Pancreas (tissue), 10 donors: ENCODE measurements around the gene SIT1. TPM values are rescaled to one million over a fixed set of nuclear protein-coding genes. Genes with fewer than 3 reads are reported as not detected.

Experiments used
- ATAC-seq, 4 donors: fragments of 200-7000 bp; cut with Tn5 transposase; one replicate each; pipeline versions ENCODE4 v1.8.0 to v1.9.1; 2020; ENCODE audit warnings: mild to moderate bottlenecking in 4 of 4, moderate library complexity in 4 of 4
- DNase-seq, 6 donors: peaks; one replicate each; pipeline ENCODE4 v3.0.0-alpha.2; 2020
- FAIRE-seq: peaks from 2 replicates; lab custom pipeline; 2012; peaks lifted over from hg19 to GRCh38; lab: Jason Lieb, UNC
- H3K27ac ChIP-seq, 4 donors: fragments of 200-600 bp; sonication (generic); 1 replicate in 3 of 4; 2 replicates in 1 of 4; pipeline versions ENCODE4 v1.5.0 to v1.8.0; 2020
- H3K27me3 ChIP-seq, 4 donors: fragments of 200-600 bp; one replicate each; pipeline ENCODE4 v1.8.0; 2021
- H3K36me3 ChIP-seq, 3 donors: fragments of 200-600 bp; sonication (generic) in 1 of 3; one replicate each; pipeline versions ENCODE4 v1.5.0 to v1.8.0; 2020 to 2021
- H3K4me1 ChIP-seq, 3 donors: fragments of 200-600 bp; one replicate each; pipeline ENCODE4 v1.8.0; 2021
- H3K4me3 ChIP-seq, 4 donors: fragments of 200-600 bp; sonication (generic) in 2 of 4; one replicate each; pipeline versions ENCODE4 v1.5.0 to v1.8.0; 2020 to 2021
- H3K9me3 ChIP-seq, 4 donors: fragments of 200-600 bp; one replicate each; pipeline ENCODE4 v1.8.0; 2021
- CTCF ChIP-seq, 4 donors: fragments of 200-600 bp; sonication (generic) in 3 of 4; IDR thresholded peaks; one replicate each; pipeline versions ENCODE4 v1.5.0 to v1.8.0; 2021; ENCODE audit warnings: antibody characterized with exemption in 4 of 4
- WGBS, 2 donors: extraction: QIAGEN DNeasy Blood & Tissue Kit; methylation state at CpG; one replicate each; pipeline ENCODE4 v1.1.7; 2013; 5-methylcytosine and 5-hydroxymethylcytosine counted together
- intact Hi-C, 3 donors: fragments of 100-400 bp; cut with DNase I; formaldehyde crosslinking; loops; one replicate each; pipeline versions ENCODE4 v1.11.1 to v1.14.2; 2022
- microRNA-seq, 2 donors: library from miRNA; unstranded; fragments of <30 nt; microRNA quantifications; one replicate each; pipeline versions ENCODE4 to v1.1.0, GENCODE V29; 2019 to 2020
- polyA plus RNA-seq, 2 donors: library from polyadenylated mRNA; stranded (reverse); fragments of 200-250 nt; gene quantifications; one replicate each; pipeline ENCODE4 v1.2.3, GENCODE V29; 2013
- total RNA-seq, 6 donors: library from RNA; stranded (reverse); fragmentation: NEBNext Ultra II Directional in 4 of 6; extraction: Animal tissue kit (Norgen Biotek cat#: 25700) in 4 of 6; gene quantifications; one replicate each; pipeline versions ENCODE4 v1.2.1 to v1.2.4, GENCODE V29; 2021 to 2023
- donor health status: healthy with polysubstance abuse.
- donor health status: DM: no; HTN: no; CAD: no; lungs with moderate emphysema.
- donor health status: DM: no; HTN: no; CAD: no.
- donor health status: control.
- donor health status: control.
- donor health status: Bipolar disorder and iron deficiency.
- donor health status: DM: yes; HTN: yes; CAD: no.
- donor health status: DM: no; HTN: no; CAD: no.
- donor health status: DM: no; HTN: no; CAD: no.
- donor health status: DM: yes; HTN: yes; CAD: no.

The SIT1 gene
- total and polyA plus RNA-seq, 8 donors, result 0.25 to 0.59 (median 0.43) TPM; not detected in 2

DNA sequence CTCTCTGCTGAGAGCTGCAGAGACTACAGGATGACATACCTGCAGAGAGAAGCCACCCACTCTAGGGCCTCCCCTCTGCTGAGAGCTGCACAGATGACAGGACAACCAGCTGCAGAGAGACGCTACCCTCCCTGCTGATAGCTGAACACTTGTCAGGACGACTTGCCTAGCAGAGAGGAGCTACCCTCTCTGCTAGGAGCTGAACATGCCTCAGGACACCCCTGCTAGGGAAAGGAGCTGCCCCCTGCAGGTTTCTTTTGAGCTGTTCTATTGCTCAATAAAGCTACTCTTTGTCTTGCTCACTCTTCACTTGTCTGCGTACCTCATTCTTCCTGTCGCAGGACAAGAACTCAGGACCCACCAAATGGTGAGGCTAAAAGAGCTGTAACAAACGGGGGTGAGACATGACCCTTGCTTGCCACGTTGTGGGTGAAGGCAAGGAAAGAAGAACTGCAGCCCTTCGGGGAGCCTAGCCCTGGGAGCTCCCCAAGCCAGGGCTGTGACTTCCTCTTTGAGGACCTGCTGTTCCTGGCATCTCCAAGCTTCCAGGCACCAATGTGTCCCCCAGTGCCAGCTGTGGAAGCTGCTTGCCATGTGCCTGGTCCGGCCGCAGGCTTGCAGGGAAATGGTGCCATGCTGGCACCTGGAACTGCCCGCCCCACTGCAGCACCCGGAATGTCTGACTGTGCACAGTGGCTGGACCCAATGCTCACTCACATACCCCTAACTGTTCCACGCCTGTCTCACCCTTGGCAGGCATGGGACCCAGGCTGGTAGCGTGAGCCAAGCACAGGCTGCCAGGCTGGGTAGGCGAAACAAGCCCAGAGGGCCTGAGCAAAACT lies 50.7 kb downstream of the SIT1 start:
- FAIRE-seq, result no peak
- no peaks in the 10 kb centered on the region for H3K36me3 ChIP-seq
- ATAC-seq, result no peak
- WGBS, 2 donors, result 86 to 90% methylated on average over 14 of the region's 14 CpGs
- no peak overlapping the region for H3K27ac ChIP-seq
- TF ChIP-seq CTCF (IDR thresholded peaks at IDR 0.05), result no peak
- intact Hi-C loops, result no loop called here
- no peaks in the 10 kb centered on the region for H3K9me3 ChIP-seq
- DNase-seq, result no peak
- H3K4me3 ChIP-seq, result no peak overlapping the region
- peaks cover 0 to 7% (median 0%) of the 10 kb centered on the region in 3 donors for H3K4me1 ChIP-seq
- H3K27me3 ChIP-seq, result no peaks in the 10 kb centered on the region

Small RNA genes within 50 kb of the gene (microRNA-seq; reads per million reads assigned to microRNA genes)
- gene MIR4667, result 0.29 to 1.2 reads per million in 2 donors

Other genes starting within 250 kb of the SIT1 start
- gene RUSC2, start 160.8 kb downstream of the SIT1 start, total RNA-seq, result 10 to 100 TPM in 4 of 6 donors, 1 to 10 TPM in 2; 9.0 to 22.1 (median 12.6) TPM
- 10 to 100 TPM; 24.0 to 27.1 TPM for gene RUSC2, start 160.8 kb downstream of the SIT1 start, polyA plus RNA-seq
- gene TESK1, start 45.7 kb downstream of the SIT1 start, total RNA-seq, result 10 to 100 TPM; 12.1 to 23.0 (median 14.2) TPM
- gene TESK1, start 45.7 kb downstream of the SIT1 start, polyA plus RNA-seq, result 10 to 100 TPM; 38.7 to 56.6 TPM
- 1 to 10 TPM in 5 of 6 donors, under 1 TPM in 1; 0.88 to 3.4 (median 2.9) TPM for gene CD72, start 32.5 kb downstream of the SIT1 start, total RNA-seq
- 1 to 10 TPM; 3.5 to 7.7 TPM for gene CD72, start 32.5 kb downstream of the SIT1 start, polyA plus RNA-seq
- over 10,000 TPM in 4 of 6 donors, 1,000 to 10,000 TPM in 2; 3,151 to 15,171 (median 11,469) TPM for gene RMRP, start 7.1 kb upstream of the SIT1 start, total RNA-seq
- 100 to 1,000 TPM in 1 of 2 donors, 10 to 100 TPM in 1; 80.5 to 300 TPM for gene RMRP, start 7.1 kb upstream of the SIT1 start, polyA plus RNA-seq
- gene CCDC107, start 7.4 kb upstream of the SIT1 start, total RNA-seq, result 10 to 100 TPM; 13.8 to 32.6 (median 19.0) TPM
- 10 to 100 TPM; 55.4 to 84.7 TPM for gene CCDC107, start 7.4 kb upstream of the SIT1 start, polyA plus RNA-seq
- 1 to 10 TPM in 3 of 6 donors, under 1 TPM in 3; 0.20 to 1.2 (median 0.98) TPM for gene ARHGEF39, start 14.3 kb upstream of the SIT1 start, total RNA-seq
- 1 to 10 TPM; 1.4 to 2.0 TPM for gene ARHGEF39, start 14.3 kb upstream of the SIT1 start, polyA plus RNA-seq
- 10 to 100 TPM in 2 of 6 donors, 1 to 10 TPM in 4; 1.2 to 75.6 (median 5.7) TPM for gene CA9, start 23.0 kb upstream of the SIT1 start, total RNA-seq
- gene CA9, start 23.0 kb upstream of the SIT1 start, polyA plus RNA-seq, result 10 to 100 TPM in 1 of 2 donors, 1 to 10 TPM in 1; 9.2 to 17.9 TPM
- gene TPM2, start 39.0 kb upstream of the SIT1 start, total RNA-seq, result 10 to 100 TPM; 11.3 to 52.8 (median 22.6) TPM
- gene TPM2, start 39.0 kb upstream of the SIT1 start, polyA plus RNA-seq, result 100 to 1,000 TPM; 204 to 227 TPM
- 100 to 1,000 TPM in 2 of 6 donors, 10 to 100 TPM in 4; 72.0 to 141 (median 86.6) TPM for gene TLN1, start 81.3 kb upstream of the SIT1 start, total RNA-seq
- gene TLN1, start 81.3 kb upstream of the SIT1 start, polyA plus RNA-seq, result 10 to 100 TPM; 64.5 to 72.7 TPM
- 10 to 100 TPM; 15.7 to 24.3 (median 18.8) TPM for gene CREB3, start 81.7 kb upstream of the SIT1 start, total RNA-seq
- gene CREB3, start 81.7 kb upstream of the SIT1 start, polyA plus RNA-seq, result 10 to 100 TPM; 23.9 to 29.6 TPM
- 10 to 100 TPM; 22.0 to 40.6 (median 32.2) TPM for gene GBA2, start 98.3 kb upstream of the SIT1 start, total RNA-seq
- gene GBA2, start 98.3 kb upstream of the SIT1 start, polyA plus RNA-seq, result 10 to 100 TPM; 69.5 to 91.3 TPM
- 10 to 100 TPM; 12.7 to 18.3 (median 15.0) TPM for gene RGP1, start 98.4 kb upstream of the SIT1 start, total RNA-seq
- gene RGP1, start 98.4 kb upstream of the SIT1 start, polyA plus RNA-seq, result 1 to 10 TPM; 6.8 to 9.3 TPM
- gene MSMP, start 103.3 kb upstream of the SIT1 start, total RNA-seq, result 1 to 10 TPM in 1 of 6 donors, under 1 TPM in 1, not detected in 4; 0.67 to 2.3 TPM
- gene MSMP, start 103.3 kb upstream of the SIT1 start, polyA plus RNA-seq, result under 1 TPM in 1 of 2 donors, not detected in 1; 0.49 TPM
- 1 to 10 TPM; 2.2 to 7.9 (median 2.7) TPM for gene NPR2, start 140.7 kb upstream of the SIT1 start, total RNA-seq
- gene NPR2, start 140.7 kb upstream of the SIT1 start, polyA plus RNA-seq, result 10 to 100 TPM in 1 of 2 donors, 1 to 10 TPM in 1; 8.3 to 14.6 TPM
- 1 to 10 TPM in 2 of 6 donors, under 1 TPM in 4; 0.52 to 1.8 (median 0.83) TPM for gene SPAG8, start 161.3 kb upstream of the SIT1 start, total RNA-seq
- 1 to 10 TPM; 1.6 to 3.1 TPM for gene SPAG8, start 161.3 kb upstream of the SIT1 start, polyA plus RNA-seq
- gene HINT2, start 164.1 kb upstream of the SIT1 start, total RNA-seq, result 10 to 100 TPM; 20.6 to 43.7 (median 29.7) TPM
- 10 to 100 TPM; 51.7 to 64.2 TPM for gene HINT2, start 164.1 kb upstream of the SIT1 start, polyA plus RNA-seq
- not detected for gene FAM221B, start 177.8 kb upstream of the SIT1 start, total RNA-seq
- gene FAM221B, start 177.8 kb upstream of the SIT1 start, polyA plus RNA-seq, result under 1 TPM in 1 of 2 donors, not detected in 1; 0.11 TPM
- gene TMEM8B, start 178.3 kb upstream of the SIT1 start, total RNA-seq, result 10 to 100 TPM in 1 of 6 donors, 1 to 10 TPM in 5; 4.9 to 10.3 (median 7.0) TPM
- gene TMEM8B, start 178.3 kb upstream of the SIT1 start, polyA plus RNA-seq, result 10 to 100 TPM; 11.1 to 17.2 TPM
- gene OR13J1, start 219.5 kb upstream of the SIT1 start, total RNA-seq, result not detected
- gene OR13J1, start 219.5 kb upstream of the SIT1 start, polyA plus RNA-seq, result not detected